HL-60 (cell line): ENCODE measurements around the gene GLIS1.

Experiments used
- DNase-seq, 2 experiments: peaks; one replicate each; pipeline ENCODE4 v3.0.0-alpha.2; 2010 to 2020; ENCODE audit warnings: low read depth in 1 of 2, low spot score in 1 of 2
- H3K27ac ChIP-seq: fragments of 250-450 bp; sonication (Bioruptor Pico); replicated peaks from 2 replicates; pipeline ENCODE4 v1.5.1; 2020; ENCODE audit warnings: mild to moderate bottlenecking, moderate library complexity
- H3K27me3 ChIP-seq: fragments of 250-450 bp; sonication (Bioruptor Pico); 2 replicates; pipeline ENCODE4 v1.5.1; 2021; ENCODE audit warnings: mild to moderate bottlenecking, moderate library complexity; ENCODE audit not compliant: insufficient read depth, poor library complexity, severe bottlenecking
- H3K4me3 ChIP-seq: replicated peaks from 2 replicates; pipeline ENCODE4 v1.5.1; 2011; ENCODE audit warnings: mild to moderate bottlenecking, control low read depth, low read length; ENCODE audit not compliant: insufficient read depth
- GABPA ChIP-seq: IDR thresholded peaks from 2 replicates; pipeline ENCODE4 v1.6.1; 2012; ENCODE audit warnings: low read depth
- POLR2AphosphoS5 ChIP-seq: IDR thresholded peaks from 2 replicates; pipeline ENCODE4 v1.6.1; 2012; ENCODE audit warnings: low read depth
- SPI1 ChIP-seq: IDR thresholded peaks from 2 replicates; pipeline ENCODE4 v1.6.1; 2012; ENCODE audit warnings: low read depth, mild to moderate bottlenecking, borderline replicate concordance
- TF ChIP-seq, protein P1 (sequence below): IDR thresholded peaks from one replicate; pipeline ENCODE4 v1.5.1; 2011; ENCODE audit warnings: low read length, control low read depth, inconsistent platforms; ENCODE audit not compliant: insufficient read depth
- TF ChIP-seq, protein P2 (sequence below): IDR thresholded peaks from 2 replicates; pipeline ENCODE4 v1.6.1; 2012; ENCODE audit warnings: low read depth; ENCODE audit not compliant: insufficient replicate concordance

The GLIS1 gene

DNA sequence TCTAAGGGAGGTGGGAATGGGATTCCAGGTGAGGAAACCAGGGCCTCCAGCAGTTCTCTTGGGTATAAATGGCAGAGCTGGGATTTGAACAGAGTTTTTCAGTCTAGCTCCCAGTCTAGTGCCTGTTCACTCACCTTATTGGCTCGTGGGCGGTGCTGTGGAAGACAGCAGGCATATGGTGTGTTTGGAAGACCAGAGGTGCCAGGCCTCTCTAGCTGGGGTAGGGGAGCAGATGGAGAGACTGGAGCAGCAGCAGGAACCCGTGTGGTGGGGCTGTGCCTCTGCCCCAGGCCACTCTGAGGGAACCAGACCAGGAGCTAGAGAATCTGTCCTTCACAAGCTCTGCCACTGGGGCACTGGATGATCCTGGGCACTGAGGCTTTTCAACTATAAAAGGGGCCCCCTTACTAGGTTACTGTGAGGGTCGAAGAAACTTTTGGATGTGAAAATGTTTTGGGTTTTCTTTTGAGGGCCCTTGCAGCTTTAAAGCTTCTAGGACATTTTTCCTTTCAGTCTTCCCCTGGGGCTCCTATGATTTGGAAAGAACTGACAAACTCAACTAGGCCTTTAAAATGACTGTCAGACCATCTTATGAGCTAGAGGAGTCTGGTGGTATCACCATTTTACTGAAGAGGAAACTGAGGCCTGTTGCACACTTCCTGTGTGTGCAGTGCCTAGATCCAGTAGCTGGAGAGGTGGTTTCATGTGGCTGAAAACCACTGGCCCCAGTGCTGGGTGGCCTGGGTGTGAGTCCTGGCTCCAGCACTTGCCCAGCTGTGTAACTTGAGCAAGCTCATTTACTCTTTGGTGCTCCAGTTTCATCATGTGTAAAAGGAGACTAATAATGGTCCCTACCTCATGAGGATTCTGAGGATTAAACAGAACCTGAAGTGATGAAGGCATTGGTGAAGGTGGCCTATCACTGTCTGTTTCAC lies 273.7 kb downstream of the GLIS1 start:
- Histone ChIP-seq H3K4me3 (no peak overlapping the region), H3K27me3 (no peaks in the 10 kb centered on the region), H3K27ac (no peak overlapping the region)
- TF ChIP-seq, protein P1, sequence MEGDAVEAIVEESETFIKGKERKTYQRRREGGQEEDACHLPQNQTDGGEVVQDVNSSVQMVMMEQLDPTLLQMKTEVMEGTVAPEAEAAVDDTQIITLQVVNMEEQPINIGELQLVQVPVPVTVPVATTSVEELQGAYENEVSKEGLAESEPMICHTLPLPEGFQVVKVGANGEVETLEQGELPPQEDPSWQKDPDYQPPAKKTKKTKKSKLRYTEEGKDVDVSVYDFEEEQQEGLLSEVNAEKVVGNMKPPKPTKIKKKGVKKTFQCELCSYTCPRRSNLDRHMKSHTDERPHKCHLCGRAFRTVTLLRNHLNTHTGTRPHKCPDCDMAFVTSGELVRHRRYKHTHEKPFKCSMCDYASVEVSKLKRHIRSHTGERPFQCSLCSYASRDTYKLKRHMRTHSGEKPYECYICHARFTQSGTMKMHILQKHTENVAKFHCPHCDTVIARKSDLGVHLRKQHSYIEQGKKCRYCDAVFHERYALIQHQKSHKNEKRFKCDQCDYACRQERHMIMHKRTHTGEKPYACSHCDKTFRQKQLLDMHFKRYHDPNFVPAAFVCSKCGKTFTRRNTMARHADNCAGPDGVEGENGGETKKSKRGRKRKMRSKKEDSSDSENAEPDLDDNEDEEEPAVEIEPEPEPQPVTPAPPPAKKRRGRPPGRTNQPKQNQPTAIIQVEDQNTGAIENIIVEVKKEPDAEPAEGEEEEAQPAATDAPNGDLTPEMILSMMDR: no peak
- TF ChIP-seq SPI1 (no peak), GABPA (no peak), POLR2AphosphoS5 (no peak)
- TF ChIP-seq, protein P2, sequence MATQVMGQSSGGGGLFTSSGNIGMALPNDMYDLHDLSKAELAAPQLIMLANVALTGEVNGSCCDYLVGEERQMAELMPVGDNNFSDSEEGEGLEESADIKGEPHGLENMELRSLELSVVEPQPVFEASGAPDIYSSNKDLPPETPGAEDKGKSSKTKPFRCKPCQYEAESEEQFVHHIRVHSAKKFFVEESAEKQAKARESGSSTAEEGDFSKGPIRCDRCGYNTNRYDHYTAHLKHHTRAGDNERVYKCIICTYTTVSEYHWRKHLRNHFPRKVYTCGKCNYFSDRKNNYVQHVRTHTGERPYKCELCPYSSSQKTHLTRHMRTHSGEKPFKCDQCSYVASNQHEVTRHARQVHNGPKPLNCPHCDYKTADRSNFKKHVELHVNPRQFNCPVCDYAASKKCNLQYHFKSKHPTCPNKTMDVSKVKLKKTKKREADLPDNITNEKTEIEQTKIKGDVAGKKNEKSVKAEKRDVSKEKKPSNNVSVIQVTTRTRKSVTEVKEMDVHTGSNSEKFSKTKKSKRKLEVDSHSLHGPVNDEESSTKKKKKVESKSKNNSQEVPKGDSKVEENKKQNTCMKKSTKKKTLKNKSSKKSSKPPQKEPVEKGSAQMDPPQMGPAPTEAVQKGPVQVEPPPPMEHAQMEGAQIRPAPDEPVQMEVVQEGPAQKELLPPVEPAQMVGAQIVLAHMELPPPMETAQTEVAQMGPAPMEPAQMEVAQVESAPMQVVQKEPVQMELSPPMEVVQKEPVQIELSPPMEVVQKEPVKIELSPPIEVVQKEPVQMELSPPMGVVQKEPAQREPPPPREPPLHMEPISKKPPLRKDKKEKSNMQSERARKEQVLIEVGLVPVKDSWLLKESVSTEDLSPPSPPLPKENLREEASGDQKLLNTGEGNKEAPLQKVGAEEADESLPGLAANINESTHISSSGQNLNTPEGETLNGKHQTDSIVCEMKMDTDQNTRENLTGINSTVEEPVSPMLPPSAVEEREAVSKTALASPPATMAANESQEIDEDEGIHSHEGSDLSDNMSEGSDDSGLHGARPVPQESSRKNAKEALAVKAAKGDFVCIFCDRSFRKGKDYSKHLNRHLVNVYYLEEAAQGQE: no peak
- no peak for DNase-seq

DNA sequence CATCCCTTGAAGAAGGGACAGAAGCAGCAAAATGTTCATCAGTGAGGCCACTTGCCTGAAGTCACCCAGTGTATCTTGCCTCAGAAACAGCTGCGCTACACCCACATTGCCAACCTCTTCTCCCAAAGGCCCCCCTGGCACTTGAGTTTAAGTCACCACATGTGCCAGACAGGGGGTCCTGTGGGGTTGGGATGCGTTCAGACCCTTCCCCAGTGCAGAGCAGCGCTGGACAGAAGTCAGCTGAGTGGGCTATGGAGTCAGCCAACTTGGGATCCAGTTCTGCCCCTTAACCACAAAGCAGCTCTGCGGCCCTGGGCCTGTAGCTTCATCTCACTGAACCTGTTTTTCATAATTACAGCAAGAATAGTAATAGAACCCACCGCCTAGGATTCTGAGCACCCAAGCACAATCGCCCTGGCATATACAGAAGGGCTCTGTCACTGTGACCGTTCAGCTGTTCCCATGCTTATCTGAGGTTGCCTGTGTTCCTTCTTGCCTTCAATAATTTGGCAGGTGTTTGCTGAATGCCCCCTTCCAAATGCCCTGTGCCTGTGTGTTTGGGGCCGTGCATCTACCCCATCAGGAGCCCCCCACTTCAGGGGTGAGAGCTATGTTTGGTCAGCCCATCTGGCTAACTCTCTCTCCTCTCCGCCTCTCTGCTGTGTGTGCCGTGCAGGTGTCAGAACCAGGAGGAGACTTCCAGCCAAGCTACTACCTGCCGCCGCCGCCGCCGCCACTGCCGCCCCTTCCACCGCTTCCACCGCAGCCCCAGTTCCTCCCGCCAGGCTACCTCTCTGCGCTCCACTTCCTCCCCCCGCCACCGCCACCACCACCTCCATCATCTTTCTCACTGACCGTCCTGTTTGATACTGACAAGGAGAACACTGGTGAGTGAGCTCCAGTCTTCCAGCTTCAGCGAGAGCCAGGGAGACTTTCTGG lies 274.7 kb downstream of the GLIS1 start:
- no peak overlapping the region for H3K4me3 ChIP-seq
- H3K27me3 ChIP-seq: no peaks in the 10 kb centered on the region
- TF ChIP-seq GABPA: no peak
- TF ChIP-seq POLR2AphosphoS5: no peak
- TF ChIP-seq, protein P1: no peak
- no peak for DNase-seq
- H3K27ac ChIP-seq: no peak overlapping the region

DNA sequence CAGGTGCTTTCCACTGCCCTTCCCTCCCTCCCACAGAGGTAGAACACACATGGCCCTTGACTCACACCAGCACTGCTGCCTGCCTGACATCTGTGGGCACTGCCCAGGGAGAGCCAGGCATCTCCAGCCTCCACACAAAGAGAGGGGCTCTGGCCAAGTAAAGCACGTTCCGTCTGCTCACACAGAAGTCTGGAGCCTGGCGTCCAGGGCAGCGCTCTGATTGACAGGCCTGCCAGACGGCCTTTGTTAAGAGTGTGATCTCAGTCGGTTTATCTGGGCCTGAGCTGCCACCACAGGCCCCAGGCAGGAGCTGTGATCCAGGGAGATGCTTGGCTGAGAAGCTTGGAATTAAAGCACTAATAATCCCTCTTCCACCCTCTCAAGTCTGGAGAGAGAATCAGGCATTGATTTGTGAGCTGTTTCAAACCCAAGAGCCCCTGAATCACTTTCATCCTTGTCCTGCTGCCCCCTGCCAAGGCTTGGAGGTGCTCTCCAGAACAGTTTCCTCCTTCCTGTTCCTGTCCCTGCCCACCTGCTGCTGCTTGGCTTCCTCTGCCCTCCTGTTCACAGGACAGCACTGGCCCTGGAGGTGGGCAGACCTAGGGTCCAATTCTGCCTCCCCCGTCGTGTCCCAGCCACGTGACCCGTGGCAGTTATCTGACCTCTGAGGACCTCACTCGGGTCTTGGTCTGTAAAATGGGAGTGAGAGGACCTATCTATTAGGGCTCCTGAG lies 276.0 kb downstream of the GLIS1 start:
- Histone ChIP-seq H3K27me3 (no peaks in the 10 kb centered on the region), H3K4me3 (no peak overlapping the region), H3K27ac (no peak overlapping the region)
- no peak for DNase-seq
- TF ChIP-seq, protein P2: no peak
- TF ChIP-seq, protein P1: no peak
- TF ChIP-seq SPI1 (no peak), POLR2AphosphoS5 (no peak), GABPA (no peak)
